ENCODE data around the gene NSD2. TPM values are rescaled to one million over a fixed set of nuclear protein-coding genes. Genes with fewer than 3 reads are reported as not detected.

Gene NSD2
- total RNA-seq, 4 donors from 2014 or later = 19.1 to 33.1 (median 28.8) TPM

DNA sequence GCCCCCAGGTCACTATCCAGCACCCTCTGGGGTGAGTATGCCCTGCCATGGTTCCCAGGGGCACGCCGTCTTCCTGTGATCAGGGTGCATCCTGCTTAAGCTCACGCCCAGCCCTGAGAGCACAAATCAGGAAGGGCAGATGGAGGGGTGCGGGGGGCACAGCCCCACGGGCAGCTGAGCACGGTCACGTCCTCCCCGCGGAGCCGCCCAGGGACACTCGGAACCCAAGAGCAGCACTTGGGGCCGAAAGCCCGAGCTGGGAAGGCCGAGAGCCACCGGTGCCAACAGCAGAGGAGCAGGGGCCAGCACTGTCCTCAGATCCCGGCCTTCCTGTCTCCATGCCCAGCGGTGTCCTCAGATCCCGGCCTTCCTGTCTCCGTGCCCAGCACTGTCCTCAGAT lies 116.1 kb downstream of the NSD2 start:
- TF ChIP-seq CTCF (IDR thresholded peaks at IDR 0.05) = no peak
- DNase-seq (ENCODE audit: low spot score) (no peak), ATAC-seq (ENCODE audit: low FRiP score) (no peak)

GRCh38 chr4:1987721-1988326 lies 116.6 kb downstream of the NSD2 start:
- ATAC-seq (ENCODE audit: low FRiP score) (no peak), DNase-seq (ENCODE audit: low spot score) (no peak)
- TF ChIP-seq CTCF (IDR thresholded peaks at IDR 0.05) = no peak

DNA sequence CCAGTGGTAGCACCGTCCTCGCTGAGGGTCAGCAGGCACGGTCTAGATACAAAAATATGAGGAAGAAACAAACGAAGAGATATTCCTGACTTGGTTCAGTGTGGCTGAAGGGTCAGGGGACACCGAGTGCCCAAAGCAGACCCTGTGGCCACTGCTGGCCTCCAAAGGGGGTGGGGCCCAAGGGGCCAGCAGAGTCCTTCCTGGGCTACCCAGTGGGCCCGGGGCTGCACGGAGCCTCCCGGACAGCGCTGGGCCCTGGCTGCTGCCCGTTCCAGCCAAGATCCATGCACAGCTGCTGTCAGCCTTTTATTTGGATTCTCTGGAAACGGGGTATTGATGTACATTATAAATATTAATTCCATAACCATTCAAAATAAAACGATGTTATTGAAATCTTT lies 117.1 kb downstream of the NSD2 start:
- TF ChIP-seq CTCF (IDR thresholded peaks at IDR 0.05) = no peak
- no peak for DNase-seq (ENCODE audit: low spot score)
- ATAC-seq (ENCODE audit: low FRiP score) = no peak

- TF ChIP-seq CTCF (IDR thresholded peaks at IDR 0.05) = no peak
- ATAC-seq (ENCODE audit: low FRiP score) (no peak), DNase-seq (ENCODE audit: low spot score) (no peak)
These were observed 118.5 kb downstream of the NSD2 start for GRCh38 chr4:1989533-1990347.

DNA sequence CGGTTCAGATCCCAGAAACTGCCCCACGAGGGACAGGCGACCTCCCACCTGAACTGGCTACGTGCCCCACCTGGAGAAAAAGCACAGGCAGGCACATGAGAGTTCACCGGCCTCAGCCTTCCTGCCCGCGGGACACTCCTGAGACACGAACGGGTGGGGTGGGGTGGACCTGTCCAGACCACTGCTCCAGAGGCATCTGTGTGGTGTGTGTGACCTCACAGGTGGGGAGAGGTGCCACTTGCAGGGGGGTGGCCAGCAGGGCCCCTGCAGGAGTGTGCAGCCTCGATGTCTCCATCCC lies 119.1 kb downstream of the NSD2 start:
- DNase-seq (ENCODE audit: low spot score) (no peak), ATAC-seq (ENCODE audit: low FRiP score) (peak; percentile 13)
- no peak for TF ChIP-seq CTCF (IDR thresholded peaks at IDR 0.05)

DNA sequence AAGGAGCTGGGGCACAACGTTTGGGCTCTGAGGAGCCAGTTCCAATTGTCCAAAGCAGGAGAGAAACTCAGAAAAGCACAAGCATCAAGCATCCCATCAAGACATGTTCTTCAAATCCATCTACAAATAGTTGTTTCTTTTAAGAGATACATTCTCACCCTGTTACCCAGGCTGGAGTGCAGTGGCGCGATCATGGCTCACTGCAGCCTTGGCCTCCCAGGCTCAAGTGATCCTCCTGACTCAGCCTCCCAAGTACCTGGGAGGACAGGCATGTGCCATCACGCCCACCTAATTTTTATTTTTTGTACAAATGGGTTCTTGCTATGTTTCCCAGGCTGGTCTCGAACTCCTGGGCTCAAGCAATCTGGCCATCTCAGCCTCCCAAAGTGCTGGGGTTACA lies 119.5 kb downstream of the NSD2 start:
- DNase-seq (ENCODE audit: low spot score) (no peak), ATAC-seq (ENCODE audit: low FRiP score) (no peak)
- TF ChIP-seq CTCF (IDR thresholded peaks at IDR 0.05) = no peak

DNA sequence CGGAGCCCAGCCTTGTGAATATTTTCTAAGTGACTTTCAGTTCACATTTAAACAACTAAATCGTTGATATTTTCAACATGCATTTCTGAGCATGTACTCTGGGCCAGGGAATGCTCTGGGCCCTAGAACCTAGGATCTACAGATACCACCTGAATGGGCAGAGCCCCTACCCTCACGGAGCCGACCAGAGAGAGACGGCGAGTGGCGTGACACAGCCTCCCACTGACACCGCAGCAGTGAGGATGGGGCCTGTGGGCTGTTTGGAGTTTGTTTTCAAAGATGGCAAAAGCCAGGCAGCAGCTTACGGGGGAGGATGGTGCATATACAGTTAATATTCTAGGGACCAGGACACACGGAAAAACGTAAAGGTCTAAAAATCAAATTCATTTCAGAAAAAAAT lies 119.9 kb downstream of the NSD2 start:
- no peak for TF ChIP-seq CTCF (IDR thresholded peaks at IDR 0.05)
- ATAC-seq (ENCODE audit: low FRiP score) (no peak), DNase-seq (ENCODE audit: low spot score) (no peak)
